Ectodermal cell (in vitro differentiated cells): ENCODE data around the gene SLC25A31.

Source experiments
- H3K27ac ChIP-seq: 2 replicates; pipeline ENCODE4 v1.7.0; 2013; ENCODE audit warnings: mild to moderate bottlenecking, low read depth, low read length; ENCODE audit not compliant: insufficient read depth, poor library complexity, severe bottlenecking
- H3K27me3 ChIP-seq: 2 replicates; pipeline ENCODE4 v1.7.0; 2013; ENCODE audit warnings: mild to moderate bottlenecking, low read length; ENCODE audit not compliant: insufficient read depth, control insufficient read depth, poor library complexity, severe bottlenecking
- H3K36me3 ChIP-seq: one replicate; pipeline ENCODE4 v1.7.0; 2013; ENCODE audit warnings: low read length; ENCODE audit not compliant: control insufficient read depth, insufficient read depth
- H3K4me1 ChIP-seq: one replicate; pipeline ENCODE4 v1.7.0; 2013; ENCODE audit warnings: low read length; ENCODE audit not compliant: control insufficient read depth, insufficient read depth
- H3K4me3 ChIP-seq: 2 replicates; pipeline ENCODE4 v1.7.0; 2013; ENCODE audit warnings: low read depth, low read length, control low read depth; ENCODE audit not compliant: insufficient read depth
- H3K9me3 ChIP-seq: 2 replicates; pipeline ENCODE4 v1.7.0; 2013; ENCODE audit warnings: mild to moderate bottlenecking, low read length, moderate library complexity; ENCODE audit not compliant: control insufficient read depth
- WGBS, 2 experiments: methylation state at CpG; one replicate each; pipeline ENCODE4 v1.1.7; 2013; ENCODE audit warnings: missing lambda C conversion rate in 2 of 2; 5-methylcytosine and 5-hydroxymethylcytosine counted together

The SLC25A31 gene

DNA sequence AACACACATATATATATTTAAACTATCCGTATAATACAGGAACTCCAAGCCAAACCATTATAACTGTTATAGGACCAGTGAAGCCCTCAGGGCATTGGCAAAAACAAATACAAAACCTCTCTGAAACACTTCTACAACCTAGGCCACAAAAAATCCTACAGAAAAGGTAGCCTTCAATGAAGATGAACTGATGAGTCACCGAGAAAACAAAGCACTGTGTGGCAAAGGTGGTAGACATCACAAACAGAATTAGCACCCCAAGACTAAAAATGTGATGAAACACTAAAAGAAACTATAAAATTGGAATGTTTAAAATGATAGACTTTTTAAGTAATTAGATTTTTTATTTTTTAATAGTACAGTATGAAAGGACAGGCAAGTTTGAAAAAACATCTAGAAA, 46.4 kb downstream of the SLC25A31 start:
- no peaks in the 10 kb centered on the region for H3K36me3 ChIP-seq
- 92 to 93% methylated on average over 2 of the region's 2 CpGs for WGBS, 2 experiments
- no peak overlapping the region for H3K27ac ChIP-seq
- peaks cover 7% of the 10 kb centered on the region for H3K4me1 ChIP-seq
- no peak overlapping the region for H3K4me3 ChIP-seq
- no peaks in the 10 kb centered on the region for H3K9me3 ChIP-seq
- H3K27me3 ChIP-seq, result peaks cover 13% of the 10 kb centered on the region

DNA sequence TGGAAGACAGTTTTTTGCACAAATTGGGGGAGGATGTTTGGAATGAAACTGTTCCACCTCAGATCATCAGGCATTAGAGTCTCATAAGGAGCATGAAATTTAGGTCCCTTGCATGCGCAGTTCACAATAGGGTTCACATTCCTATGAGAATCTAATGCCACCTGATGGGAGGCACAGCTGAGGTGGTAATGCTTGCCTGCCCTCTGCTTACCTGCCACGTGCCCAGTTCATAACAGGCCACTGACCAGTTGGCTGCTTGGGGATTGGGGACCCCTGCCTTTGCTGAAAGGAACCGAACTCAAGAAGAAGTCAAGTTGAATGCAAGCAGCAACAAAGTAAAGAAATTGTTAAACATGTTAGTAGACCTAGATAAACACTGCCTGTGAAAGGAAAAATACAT, 47.3 kb downstream of the SLC25A31 start:
- WGBS, 2 experiments, result 89 to 92% methylated on average over 3 of the region's 3 CpGs
- peaks cover 7% of the 10 kb centered on the region for H3K4me1 ChIP-seq
- no peaks in the 10 kb centered on the region for H3K36me3 ChIP-seq
- no peak overlapping the region for H3K27ac ChIP-seq
- H3K4me3 ChIP-seq, result no peak overlapping the region
- no peaks in the 10 kb centered on the region for H3K9me3 ChIP-seq
- peaks cover 20% of the 10 kb centered on the region for H3K27me3 ChIP-seq

DNA sequence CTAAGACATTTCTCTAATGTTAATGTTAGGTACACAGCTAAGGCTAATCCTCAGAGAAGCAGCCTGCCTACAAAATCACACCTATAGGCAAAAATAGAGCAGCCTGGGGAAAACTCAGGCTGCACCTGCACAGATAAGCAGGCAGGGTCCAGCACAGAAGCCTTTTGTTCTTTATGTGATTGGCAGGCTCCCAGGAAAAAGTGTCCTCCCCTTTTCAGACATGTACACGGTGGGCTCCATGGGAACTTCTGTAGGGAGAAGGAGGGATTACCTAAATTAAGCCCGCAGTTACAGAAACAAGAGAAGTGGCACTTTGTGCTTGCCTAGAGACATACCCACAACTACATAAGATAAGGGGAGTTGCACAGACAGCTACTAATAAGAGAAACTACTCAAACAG, 47.9 kb downstream of the SLC25A31 start:
- H3K27ac ChIP-seq, result no peak overlapping the region
- WGBS, 2 experiments, result 58% methylated on average over 2 of the region's 2 CpGs; no CpG with 5 or more reads in 1 of the 2 experiments
- no peaks in the 10 kb centered on the region for H3K36me3 ChIP-seq
- H3K27me3 ChIP-seq, result peaks cover 26% of the 10 kb centered on the region
- no peak overlapping the region for H3K4me3 ChIP-seq
- H3K4me1 ChIP-seq, result peaks cover 10% of the 10 kb centered on the region
- H3K9me3 ChIP-seq, result no peaks in the 10 kb centered on the region

DNA sequence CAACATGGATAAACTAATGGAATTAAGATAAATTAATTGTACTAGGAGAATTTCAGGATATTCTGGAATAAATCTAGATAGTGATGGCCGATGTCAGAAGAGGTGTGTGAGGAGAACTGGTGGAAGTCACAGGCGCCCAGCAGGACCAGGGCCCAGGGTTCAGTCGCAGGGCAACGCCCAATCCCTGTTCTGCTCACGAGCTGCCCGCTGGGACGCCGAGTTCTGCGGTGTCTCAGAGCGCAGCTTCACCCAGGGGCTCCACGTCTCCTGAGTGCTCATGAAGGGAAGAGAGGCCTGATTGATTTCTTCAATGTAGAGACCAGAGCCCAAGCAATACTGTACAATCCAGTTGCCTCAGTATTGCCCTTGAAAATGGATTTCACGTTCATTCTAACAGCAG, 50.4 kb downstream of the SLC25A31 start:
- H3K27ac ChIP-seq, result no peak overlapping the region
- H3K36me3 ChIP-seq, result no peaks in the 10 kb centered on the region
- H3K4me1 ChIP-seq, result peaks cover 10% of the 10 kb centered on the region
- 92 to 93% methylated on average over 12 of the region's 12 CpGs for WGBS, 2 experiments
- no peaks in the 10 kb centered on the region for H3K9me3 ChIP-seq
- H3K4me3 ChIP-seq, result no peak overlapping the region
- peaks cover 51% of the 10 kb centered on the region for H3K27me3 ChIP-seq

DNA sequence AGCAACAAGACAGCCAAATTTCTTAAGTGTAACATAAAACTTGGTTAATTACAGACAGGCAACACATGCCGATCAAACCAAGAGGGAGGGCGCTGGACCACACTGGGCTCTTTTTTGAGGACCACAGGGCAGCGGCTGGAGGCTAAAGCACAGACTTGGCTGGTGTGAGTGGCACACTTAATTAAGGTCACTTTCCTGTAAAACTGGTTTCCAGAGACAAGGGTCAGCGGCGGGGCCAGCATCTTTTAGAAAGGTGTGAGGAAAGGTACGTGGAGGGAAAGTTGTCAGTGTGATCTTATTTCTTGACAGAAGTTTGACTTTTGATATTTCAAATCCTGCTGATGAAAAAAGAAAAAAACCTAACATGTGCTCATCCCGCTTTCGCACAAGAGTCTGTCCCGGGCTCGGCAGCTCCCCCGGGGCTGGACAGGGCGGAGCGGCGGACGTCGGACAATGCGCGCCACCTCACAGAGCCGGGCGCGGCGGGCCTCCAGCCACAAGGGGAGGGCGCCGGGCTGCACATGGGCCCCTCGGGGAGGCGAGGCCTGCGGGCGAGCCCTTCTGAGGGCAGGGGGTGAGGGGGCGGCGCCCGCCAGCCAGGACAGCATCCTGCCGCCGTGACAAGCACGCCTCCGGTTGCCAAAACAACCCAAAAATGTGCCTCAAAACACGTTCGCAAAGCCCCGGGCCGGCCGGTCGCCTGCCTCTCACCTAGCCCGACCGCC, 51.3 kb downstream of the SLC25A31 start:
- Histone ChIP-seq H3K9me3 (no peaks in the 10 kb centered on the region), H3K27ac (no peak overlapping the region), H3K4me3 (peak overlapping the region; percentile 55), H3K36me3 (no peaks in the 10 kb centered on the region), H3K27me3 (peaks cover 51% of the 10 kb centered on the region), H3K4me1 (peaks cover 10% of the 10 kb centered on the region)
- WGBS, 2 experiments, result 42 to 43% methylated on average over 42 to 43 of the region's 43 CpGs

DNA sequence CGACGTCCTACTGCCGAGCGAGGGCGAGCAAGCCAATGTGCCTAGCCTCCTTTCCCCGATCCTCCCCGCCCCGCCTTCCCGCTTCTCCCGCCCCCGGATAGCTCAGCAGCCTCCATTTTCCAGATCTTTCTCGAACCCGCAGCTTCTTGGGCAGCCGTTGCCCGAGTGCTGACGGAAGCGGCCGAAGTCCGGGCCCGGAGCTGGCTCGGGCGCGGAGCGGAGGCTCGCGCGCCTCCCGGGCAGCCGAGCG, 51.8 kb downstream of the SLC25A31 start:
- H3K4me3 ChIP-seq, result peak overlapping the region; percentile 55
- peaks cover 51% of the 10 kb centered on the region for H3K27me3 ChIP-seq
- peaks cover 10% of the 10 kb centered on the region for H3K4me1 ChIP-seq
- WGBS, 2 experiments, result 0 to 2% methylated on average over 30 of the region's 30 CpGs
- H3K9me3 ChIP-seq, result no peaks in the 10 kb centered on the region
- H3K27ac ChIP-seq, result no peak overlapping the region
- no peaks in the 10 kb centered on the region for H3K36me3 ChIP-seq

DNA sequence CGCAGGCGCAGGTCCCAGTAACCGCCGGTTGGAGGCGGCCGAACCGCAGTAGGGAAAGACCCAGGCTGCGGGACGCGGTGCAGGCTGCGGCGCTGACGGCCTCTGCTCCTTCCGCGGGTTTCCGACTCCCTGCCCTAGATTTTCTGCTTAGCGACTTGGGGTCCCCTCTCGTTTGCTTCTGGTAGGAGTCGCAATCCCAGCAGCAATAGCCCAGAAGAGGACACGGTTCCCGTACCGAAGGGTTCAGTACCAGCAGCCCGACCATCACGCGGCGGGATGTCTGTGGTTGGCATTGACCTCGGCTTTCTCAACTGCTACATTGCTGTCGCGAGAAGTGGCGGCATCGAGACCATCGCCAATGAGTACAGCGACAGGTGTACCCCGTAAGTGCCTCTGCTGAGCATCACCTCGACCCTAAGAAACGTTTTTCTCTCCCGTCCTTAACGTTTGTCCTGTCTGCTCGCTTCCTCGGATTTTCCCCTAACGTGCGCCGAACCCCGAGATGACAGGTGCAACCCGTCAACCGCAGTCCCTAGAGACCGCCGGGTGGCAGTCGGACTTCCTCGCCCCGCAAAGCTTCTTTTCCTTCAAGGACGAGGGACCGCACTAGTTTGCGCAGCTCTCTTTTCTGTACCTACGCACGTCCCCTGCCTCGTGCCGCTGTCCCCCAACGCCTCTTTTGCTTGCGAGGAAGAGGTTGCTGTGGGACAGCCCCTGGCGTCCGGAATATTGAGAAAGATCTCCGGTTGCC, 52.2 kb downstream of the SLC25A31 start, which contains the start of gene HSPA4L:
Gene HSPA4L, plus strand, starts transcription at position 48 of the 751 bp plus-strand sequence. Its CDS starts 229 bp downstream, at position 277.
- Histone ChIP-seq H3K4me1 (peaks cover 10% of the 10 kb centered on the region), H3K36me3 (no peaks in the 10 kb centered on the region), H3K9me3 (no peaks in the 10 kb centered on the region), H3K27ac (no peak within 1 kb of the TSS), H3K4me3 (peak within 1 kb of the TSS; percentile 55), H3K27me3 (peaks cover 51% of the 10 kb centered on the region)
- WGBS, 2 experiments, result 1% methylated on average over 63 of the region's 63 CpGs

DNA sequence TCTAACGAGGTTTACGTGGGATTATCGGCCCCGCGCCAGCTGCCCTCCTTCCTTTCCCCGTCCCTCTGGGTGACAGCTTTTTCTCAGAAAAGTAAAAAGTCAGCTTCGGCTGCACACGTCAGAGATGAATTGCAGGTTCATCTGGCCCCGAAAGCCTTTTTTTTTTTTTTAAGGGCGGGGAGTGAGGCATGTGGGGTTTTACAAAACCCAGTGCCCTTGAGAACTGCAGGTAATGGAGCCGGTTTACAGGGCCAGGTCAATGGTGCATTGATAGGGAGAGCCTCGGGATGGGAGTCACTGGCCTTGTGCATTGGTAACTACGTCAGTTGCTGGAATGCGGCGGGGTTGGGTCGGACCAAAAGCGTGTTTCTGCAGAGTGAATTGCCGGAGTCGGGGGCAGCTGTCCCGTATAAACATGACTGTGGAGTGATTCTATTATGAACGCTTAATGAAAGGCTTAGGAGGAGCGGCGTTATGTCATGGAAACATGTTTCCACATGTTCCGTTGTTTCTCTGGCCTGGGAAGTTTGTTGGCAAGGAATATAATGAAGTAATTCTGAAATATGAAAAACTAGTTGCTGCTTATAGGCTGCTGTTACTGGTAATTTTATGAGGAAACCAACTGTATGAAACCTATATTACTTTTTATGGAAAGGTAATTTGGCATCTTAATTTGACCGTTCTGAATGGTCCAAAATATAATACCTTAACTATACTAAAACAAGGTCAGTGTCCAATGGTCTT, 53.0 kb downstream of the SLC25A31 start:
- peaks cover 51% of the 10 kb centered on the region for H3K27me3 ChIP-seq
- WGBS, 2 experiments, result 29% methylated on average over 24 of the region's 25 CpGs
- no peaks in the 10 kb centered on the region for H3K9me3 ChIP-seq
- peaks cover 7% of the 10 kb centered on the region for H3K4me1 ChIP-seq
- H3K27ac ChIP-seq, result no peak overlapping the region
- peak overlapping the region; percentile 55 for H3K4me3 ChIP-seq
- no peaks in the 10 kb centered on the region for H3K36me3 ChIP-seq

DNA sequence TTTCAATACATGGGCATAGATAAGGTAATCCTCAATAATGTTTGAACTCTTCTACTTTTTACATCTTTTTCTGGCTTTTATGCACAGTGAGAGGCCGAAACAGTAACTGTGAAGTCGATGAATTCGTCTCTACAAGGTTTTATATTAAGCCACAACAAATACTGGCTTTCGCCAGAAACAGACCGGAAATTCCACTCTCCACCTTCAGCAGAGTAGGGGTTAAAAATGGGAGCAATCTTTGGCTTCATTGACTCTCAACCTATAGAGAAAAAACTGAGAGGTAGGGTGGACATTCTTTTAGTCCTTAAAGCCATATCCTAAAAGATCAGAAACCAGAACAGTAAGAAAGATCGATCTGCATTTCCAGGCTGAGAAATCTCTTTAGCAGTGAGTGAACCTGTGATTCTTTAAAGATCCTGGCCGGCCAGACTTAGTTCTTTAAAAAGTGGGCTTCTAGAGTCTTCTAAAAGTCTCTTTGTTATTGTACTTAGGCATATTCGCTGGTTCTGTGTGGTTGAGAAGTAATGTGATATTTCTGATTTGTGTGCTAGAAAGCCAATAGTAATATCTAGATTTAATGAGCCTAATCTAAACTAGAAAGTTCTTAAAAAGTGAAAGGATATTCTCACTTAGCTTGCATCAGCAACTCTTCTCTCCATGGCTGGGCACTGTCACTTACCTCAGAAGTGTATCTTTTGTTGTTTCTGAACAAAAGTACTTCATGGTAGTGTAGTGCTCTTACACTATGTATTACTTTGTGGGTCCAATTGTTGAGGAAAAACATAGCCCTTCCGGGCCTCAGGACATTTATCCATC, 54.0 kb downstream of the SLC25A31 start:
- Histone ChIP-seq H3K9me3 (no peaks in the 10 kb centered on the region), H3K27me3 (peaks cover 51% of the 10 kb centered on the region), H3K4me1 (peaks cover 4% of the 10 kb centered on the region), H3K36me3 (no peaks in the 10 kb centered on the region), H3K4me3 (no peak overlapping the region), H3K27ac (no peak overlapping the region)
- WGBS, 2 experiments, result 92 to 93% methylated on average over 8 to 9 of the region's 9 CpGs
